SK-N-SH treated with all-trans-retinoic acid at 6 μM for 48 hours (cell line): ENCODE data around the gene SP7.

Source experiments
- ATAC-seq: fragments of 200-7000 bp; cut with Tn5 transposase; 3 replicates; pipeline ENCODE4 v1.9.1; 2020; ENCODE audit warnings: mild to moderate bottlenecking, moderate library complexity
- ARNTL ChIP-seq: fragments of 450-650 bp; formaldehyde crosslinking; IDR thresholded peaks from 2 replicates; pipeline ENCODE4 v1.5.0; 2020; ENCODE audit warnings: low read depth, mild to moderate bottlenecking, moderate library complexity, borderline replicate concordance
- CSDC2 ChIP-seq: fragments of 250-450 bp; sonication (Bioruptor Pico); IDR thresholded peaks from 2 replicates; pipeline ENCODE4 v1.5.0; 2020; ENCODE audit warnings: mild to moderate bottlenecking, moderate library complexity
- ESRRG ChIP-seq: fragments of 250-450 bp; sonication (Bioruptor Pico); IDR thresholded peaks from 2 replicates; pipeline ENCODE4 v1.6.1; 2021; ENCODE audit warnings: mild to moderate bottlenecking
- GLIS3 ChIP-seq: fragments of 250-450 bp; sonication (Bioruptor Pico); IDR thresholded peaks from 2 replicates; pipeline ENCODE4 v1.5.0; 2020; ENCODE audit warnings: mild to moderate bottlenecking, moderate library complexity
- ISL1 ChIP-seq: fragments of 250-450 bp; sonication (Bioruptor Pico); IDR thresholded peaks from 2 replicates; pipeline ENCODE4 v2.1.2; 2022; ENCODE audit warnings: mild to moderate bottlenecking, moderate library complexity
- OSR1 ChIP-seq: fragments of 250-450 bp; sonication (Bioruptor Pico); IDR thresholded peaks from 2 replicates; pipeline ENCODE4 v1.8.0; 2022; ENCODE audit warnings: moderate library complexity, mild to moderate bottlenecking, inconsistent platforms
- PPARA ChIP-seq: fragments of 250-450 bp; sonication (Bioruptor Pico); IDR thresholded peaks from 2 replicates; pipeline ENCODE4 v1.5.0; 2020; ENCODE audit warnings: mild to moderate bottlenecking, borderline replicate concordance
- SNAI2 ChIP-seq: fragments of 250-450 bp; sonication (Bioruptor Pico); IDR thresholded peaks from 2 replicates; pipeline ENCODE4 v1.5.0; 2020; ENCODE audit warnings: mild to moderate bottlenecking, moderate library complexity
- TCF4 ChIP-seq: fragments of 250-450 bp; sonication (Bioruptor Pico); IDR thresholded peaks from 2 replicates; pipeline ENCODE4 v1.8.0; 2021; ENCODE audit warnings: mild to moderate bottlenecking, moderate library complexity, borderline replicate concordance
- TOX ChIP-seq: fragments of 250-450 bp; sonication (Bioruptor Pico); IDR thresholded peaks from 2 replicates; pipeline ENCODE4 v1.8.0; 2021; ENCODE audit warnings: mild to moderate bottlenecking, moderate library complexity, borderline replicate concordance
- ZC3H10 ChIP-seq: fragments of 250-450 bp; sonication (Bioruptor Pico); IDR thresholded peaks from 2 replicates; pipeline ENCODE4 v1.5.1; 2021; ENCODE audit warnings: mild to moderate bottlenecking, moderate library complexity
- ZFP3 ChIP-seq: fragments of 250-450 bp; sonication (Bioruptor Pico); IDR thresholded peaks from 2 replicates; pipeline ENCODE4 v1.5.0; 2020; ENCODE audit warnings: mild to moderate bottlenecking, moderate library complexity
- ZFP30 ChIP-seq: fragments of 450-650 bp; formaldehyde crosslinking; IDR thresholded peaks from 2 replicates; pipeline ENCODE4 v1.5.0; 2022; ENCODE audit warnings: mild to moderate bottlenecking, moderate library complexity
- ZNF565 ChIP-seq: fragments of 450-650 bp; formaldehyde crosslinking; conservative IDR thresholded peaks from 2 replicates; pipeline ENCODE4 v1.5.0; 2020; ENCODE audit warnings: low read depth, mild to moderate bottlenecking, moderate library complexity
- ZNF70 ChIP-seq: fragments of 450-650 bp; formaldehyde crosslinking; IDR thresholded peaks from 2 replicates; pipeline ENCODE4 v1.5.0; 2020; ENCODE audit warnings: mild to moderate bottlenecking, moderate library complexity
- ZNF8 ChIP-seq: fragments of 450-650 bp; formaldehyde crosslinking; IDR thresholded peaks from 2 replicates; pipeline ENCODE4 v1.5.0; 2020; ENCODE audit warnings: mild to moderate bottlenecking, moderate library complexity
- TF ChIP-seq, protein P1 (sequence below): fragments of 250-450 bp; sonication (Bioruptor Pico); IDR thresholded peaks from 2 replicates; pipeline ENCODE4 v1.5.1; 2020; ENCODE audit warnings: low read depth, mild to moderate bottlenecking, moderate library complexity
- TF ChIP-seq, protein P2 (sequence below): fragments of 250-450 bp; sonication (Bioruptor Pico); IDR thresholded peaks from 2 replicates; pipeline ENCODE4 v1.8.0; 2020; ENCODE audit warnings: mild to moderate bottlenecking, moderate library complexity, borderline replicate concordance

Gene SP7

DNA sequence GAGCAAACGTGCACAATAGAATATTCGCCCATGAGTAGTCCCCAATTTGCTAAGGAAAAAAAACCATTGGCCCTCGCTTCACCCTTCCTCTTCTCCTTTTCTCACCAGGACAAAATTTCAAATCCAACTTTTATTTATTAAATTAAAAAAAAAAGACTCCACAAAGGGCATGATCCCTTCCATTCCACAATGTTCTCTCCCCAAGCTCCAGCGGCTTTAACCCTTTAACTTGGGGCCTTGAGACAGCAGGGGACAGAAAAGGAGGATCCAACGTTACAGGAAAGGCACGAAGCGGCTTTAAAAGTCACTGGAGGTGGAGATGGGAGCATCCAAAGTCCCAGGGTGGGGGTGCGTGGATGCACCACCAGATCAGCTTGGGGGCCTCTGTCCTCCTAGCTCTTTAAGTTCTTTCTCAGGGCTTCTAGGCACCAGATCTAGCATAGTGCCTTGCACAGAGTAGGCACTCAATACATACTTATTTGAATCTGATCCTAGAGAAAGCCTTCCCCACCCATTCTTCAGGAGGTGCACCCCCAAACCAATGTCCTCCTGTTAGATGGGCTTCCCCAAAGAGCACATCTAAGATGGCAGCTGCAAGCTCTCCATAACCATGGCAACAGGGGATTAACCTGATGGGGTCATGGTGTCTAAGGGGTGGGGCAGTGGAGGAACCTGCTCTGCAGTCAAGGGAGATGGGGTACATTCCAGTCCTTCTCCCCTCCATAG, 9.5 kb downstream of the SP7 start:
- no peak for ATAC-seq
- TF ChIP-seq OSR1 (CRISPR knock-in tag), result no peak
- TF ChIP-seq, all 23 proteins: peak for 0

- TF ChIP-seq TOX (CRISPR knock-in tag) (no peak), SNAI2 (no peak), CSDC2 (CRISPR knock-in tag) (no peak), ZNF70 (CRISPR knock-in tag) (no peak), ZFP3 (CRISPR knock-in tag) (no peak), ZNF565 (no peak), ZFP30 (no peak), OSR1 (CRISPR knock-in tag) (no peak), GLIS3 (CRISPR knock-in tag) (no peak)
- TF ChIP-seq, protein P1, sequence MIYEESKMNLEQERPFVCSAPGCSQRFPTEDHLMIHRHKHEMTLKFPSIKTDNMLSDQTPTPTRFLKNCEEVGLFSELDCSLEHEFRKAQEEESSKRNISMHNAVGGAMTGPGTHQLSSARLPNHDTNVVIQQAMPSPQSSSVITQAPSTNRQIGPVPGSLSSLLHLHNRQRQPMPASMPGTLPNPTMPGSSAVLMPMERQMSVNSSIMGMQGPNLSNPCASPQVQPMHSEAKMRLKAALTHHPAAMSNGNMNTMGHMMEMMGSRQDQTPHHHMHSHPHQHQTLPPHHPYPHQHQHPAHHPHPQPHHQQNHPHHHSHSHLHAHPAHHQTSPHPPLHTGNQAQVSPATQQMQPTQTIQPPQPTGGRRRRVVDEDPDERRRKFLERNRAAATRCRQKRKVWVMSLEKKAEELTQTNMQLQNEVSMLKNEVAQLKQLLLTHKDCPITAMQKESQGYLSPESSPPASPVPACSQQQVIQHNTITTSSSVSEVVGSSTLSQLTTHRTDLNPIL, result no peak
- peak; percentile 7; the same call in 2 of the 3 replicates for ATAC-seq
These were observed 10.6 kb downstream of the SP7 start for GRCh38 chr12:53325511-53326061.

GRCh38 chr12:53324779-53325510, 11.2 kb downstream of the SP7 start:
- ATAC-seq, result peak; percentile 83
- no peak for TF ChIP-seq ISL1 (CRISPR knock-in tag)
- TF ChIP-seq ZC3H10 (CRISPR knock-in tag), result no peak
- TF ChIP-seq ZFP3 (CRISPR knock-in tag), result peak; percentile 90
- no peak for TF ChIP-seq OSR1 (CRISPR knock-in tag)
- TF ChIP-seq, protein P2, sequence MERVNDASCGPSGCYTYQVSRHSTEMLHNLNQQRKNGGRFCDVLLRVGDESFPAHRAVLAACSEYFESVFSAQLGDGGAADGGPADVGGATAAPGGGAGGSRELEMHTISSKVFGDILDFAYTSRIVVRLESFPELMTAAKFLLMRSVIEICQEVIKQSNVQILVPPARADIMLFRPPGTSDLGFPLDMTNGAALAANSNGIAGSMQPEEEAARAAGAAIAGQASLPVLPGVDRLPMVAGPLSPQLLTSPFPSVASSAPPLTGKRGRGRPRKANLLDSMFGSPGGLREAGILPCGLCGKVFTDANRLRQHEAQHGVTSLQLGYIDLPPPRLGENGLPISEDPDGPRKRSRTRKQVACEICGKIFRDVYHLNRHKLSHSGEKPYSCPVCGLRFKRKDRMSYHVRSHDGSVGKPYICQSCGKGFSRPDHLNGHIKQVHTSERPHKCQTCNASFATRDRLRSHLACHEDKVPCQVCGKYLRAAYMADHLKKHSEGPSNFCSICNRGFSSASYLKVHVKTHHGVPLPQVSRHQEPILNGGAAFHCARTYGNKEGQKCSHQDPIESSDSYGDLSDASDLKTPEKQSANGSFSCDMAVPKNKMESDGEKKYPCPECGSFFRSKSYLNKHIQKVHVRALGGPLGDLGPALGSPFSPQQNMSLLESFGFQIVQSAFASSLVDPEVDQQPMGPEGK (CRISPR knock-in tag), result peak; percentile 33; the same call in 1 of the 2 replicates

DNA sequence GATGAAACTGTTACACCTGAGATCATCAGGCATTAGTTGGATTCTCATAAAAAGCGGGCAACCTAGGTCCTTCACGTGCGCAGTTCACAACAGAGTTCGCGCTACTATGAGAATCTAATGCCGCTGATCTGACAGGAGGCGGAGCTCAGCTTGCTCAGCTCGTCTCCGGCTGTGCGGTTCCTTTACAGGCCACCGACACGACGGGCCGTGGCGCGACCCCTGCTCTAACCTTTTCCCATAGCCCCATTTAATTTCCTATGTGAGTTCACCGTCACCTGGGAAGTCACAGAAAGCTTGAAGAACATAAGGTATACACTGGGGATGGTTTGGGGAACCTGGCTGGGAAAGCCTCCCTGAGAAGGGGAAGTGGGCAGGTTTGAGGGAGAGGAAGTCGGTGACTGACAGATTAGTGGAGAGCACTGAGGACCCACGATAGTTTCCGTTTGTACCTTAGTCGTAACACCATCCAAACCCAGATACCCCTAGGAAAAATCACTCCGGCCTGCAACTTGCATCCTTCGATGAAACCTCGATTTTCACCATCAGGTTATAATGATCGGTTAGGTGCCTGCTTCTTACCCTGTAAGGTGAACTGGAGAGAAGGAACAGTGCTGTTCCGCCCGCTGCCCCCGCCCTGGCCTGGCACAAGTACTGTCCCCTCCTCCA, 11.9 kb downstream of the SP7 start:
- no peak for ATAC-seq
- no peak for TF ChIP-seq ARNTL (CRISPR knock-in tag)
- TF ChIP-seq ZNF8, result no peak
- TF ChIP-seq ESRRG, result no peak
- TF ChIP-seq TCF4 (CRISPR knock-in tag), result no peak
- no peak for TF ChIP-seq PPARA (CRISPR knock-in tag)
- no peak for TF ChIP-seq ZNF70 (CRISPR knock-in tag)
- TF ChIP-seq, protein P1, result no peak
- no peak for TF ChIP-seq ZC3H10 (CRISPR knock-in tag)
- TF ChIP-seq ISL1 (CRISPR knock-in tag), result no peak
- no peak for TF ChIP-seq TOX (CRISPR knock-in tag)
- TF ChIP-seq ZFP30, result no peak
- no peak for TF ChIP-seq ZFP3 (CRISPR knock-in tag)

- no peak for ATAC-seq
- TF ChIP-seq TCF4 (CRISPR knock-in tag), result no peak
- TF ChIP-seq ZNF70 (CRISPR knock-in tag), result no peak
- TF ChIP-seq OSR1 (CRISPR knock-in tag), result no peak
- TF ChIP-seq, protein P2 (CRISPR knock-in tag), result no peak
- TF ChIP-seq, all 23 proteins: peak for 0
These were observed 15.6 kb downstream of the SP7 start for GRCh38 chr12:53320352-53321195.
